ENCODE data around the gene AGAP1.

The AGAP1 gene

GRCh38 chr2:235979753-235980435 lies 486.1 kb downstream of the AGAP1 start:
- no peak for ATAC-seq

- no peak for ATAC-seq
These were observed 487.8 kb downstream of the AGAP1 start for GRCh38 chr2:235981631-235982030.

- ATAC-seq: no peak
These were observed 489.2 kb downstream of the AGAP1 start for GRCh38 chr2:235983016-235983415.

GRCh38 chr2:235984552-235984951 lies 490.7 kb downstream of the AGAP1 start:
- ATAC-seq: no peak

- no peak for ATAC-seq
These were observed 492.5 kb downstream of the AGAP1 start for GRCh38 chr2:235986361-235986760.

GRCh38 chr2:235988271-235989015 lies 494.6 kb downstream of the AGAP1 start:
- no peak for ATAC-seq

GRCh38 chr2:235989591-235989990 lies 495.7 kb downstream of the AGAP1 start:
- no peak for ATAC-seq

- no peak for ATAC-seq
These were observed 496.5 kb downstream of the AGAP1 start for GRCh38 chr2:235990344-235990743.

GRCh38 chr2:235992024-235992423 lies 498.2 kb downstream of the AGAP1 start:
- no peak for ATAC-seq

GRCh38 chr2:235996419-235996818 lies 502.6 kb downstream of the AGAP1 start:
- ATAC-seq: no peak

- ATAC-seq: no peak
These were observed 505.2 kb downstream of the AGAP1 start for GRCh38 chr2:235999011-235999410.

GRCh38 chr2:236001166-236001828 lies 507.5 kb downstream of the AGAP1 start:
- ATAC-seq: no peak

- no peak for ATAC-seq
These were observed 508.0 kb downstream of the AGAP1 start for GRCh38 chr2:236001854-236002253.

GRCh38 chr2:236008006-236008405 lies 514.2 kb downstream of the AGAP1 start:
- ATAC-seq: no peak

- no peak for ATAC-seq
These were observed 515.0 kb downstream of the AGAP1 start for GRCh38 chr2:236008857-236009256.

GRCh38 chr2:236010920-236011685 lies 517.3 kb downstream of the AGAP1 start:
- ATAC-seq: no peak

GRCh38 chr2:236012155-236012554 lies 518.3 kb downstream of the AGAP1 start:
- ATAC-seq: no peak

- no peak for ATAC-seq
These were observed 520.7 kb downstream of the AGAP1 start for GRCh38 chr2:236014408-236015131.

GRCh38 chr2:236015171-236015570 lies 521.3 kb downstream of the AGAP1 start:
- no peak for ATAC-seq

GRCh38 chr2:236016496-236016895 lies 522.7 kb downstream of the AGAP1 start:
- no peak for ATAC-seq

- ATAC-seq: no peak
These were observed 523.6 kb downstream of the AGAP1 start for GRCh38 chr2:236017446-236017845.

GRCh38 chr2:236019434-236019833 lies 525.6 kb downstream of the AGAP1 start:
- no peak for ATAC-seq

Measured in activated CD4-positive, CD25-positive, alpha-beta regulatory T cell treated with anti-CD3 and anti-CD28 coated beads, Interleukin-2, amount 50 U/mL, for 24 hours (primary cell).